HPDE6-E6E7 (cell line): ENCODE data around the gene PANX1.

Experiments used
- DNase-seq: peaks from one replicate; pipeline ENCODE4 v3.0.0; 2011; ENCODE audit warnings: missing footprints; ENCODE audit errors: extremely low spot score

Gene PANX1

GRCh38 chr11:94185416-94186084 lies 56.9 kb downstream of the PANX1 start:
- DNase-seq = no peak

- no peak for DNase-seq
Measured at GRCh38 chr11:94186342-94187203, 57.9 kb downstream of the PANX1 start.

DNA sequence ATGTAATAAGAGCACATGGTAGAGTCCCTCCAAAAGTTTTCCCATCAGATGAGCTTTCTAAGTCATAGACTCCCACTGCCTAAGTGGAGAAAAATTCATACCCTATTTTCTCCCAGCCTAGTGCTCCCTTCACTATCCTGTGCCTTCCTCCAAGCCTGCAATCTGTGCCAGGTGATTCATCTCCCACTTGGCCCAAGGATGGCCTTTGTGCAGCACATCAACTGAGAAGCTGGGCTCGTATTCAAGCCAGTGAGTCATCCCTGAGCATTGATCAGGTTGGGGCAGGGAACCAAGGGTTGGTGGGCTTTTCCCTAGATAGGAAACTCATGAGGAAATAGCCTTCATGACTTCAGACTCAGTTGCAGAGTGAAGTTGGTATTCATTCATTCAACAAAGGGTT lies 64.6 kb downstream of the PANX1 start:
- DNase-seq = peak; percentile 60

GRCh38 chr11:94194712-94195111 lies 66.1 kb downstream of the PANX1 start:
- no peak for DNase-seq

DNA sequence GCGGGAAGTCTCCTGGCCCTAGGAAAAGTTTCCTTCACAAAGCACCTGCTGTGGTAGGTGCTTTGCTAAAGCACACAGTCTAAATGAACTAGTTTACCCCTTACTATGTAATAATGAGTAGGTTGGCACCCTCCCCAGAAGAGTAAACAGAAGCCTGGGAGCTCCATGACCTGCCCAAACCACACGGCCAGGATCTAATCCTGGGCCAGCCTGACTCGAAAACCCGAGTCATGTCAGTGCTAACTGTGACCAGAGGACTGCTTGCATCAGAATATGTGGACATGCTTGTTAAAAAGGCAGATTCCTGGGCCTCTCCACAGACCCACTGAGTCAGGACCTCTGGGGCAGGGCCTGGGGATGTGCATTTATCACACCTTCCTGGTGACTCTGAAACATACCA lies 67.7 kb downstream of the PANX1 start:
- DNase-seq = no peak

DNA sequence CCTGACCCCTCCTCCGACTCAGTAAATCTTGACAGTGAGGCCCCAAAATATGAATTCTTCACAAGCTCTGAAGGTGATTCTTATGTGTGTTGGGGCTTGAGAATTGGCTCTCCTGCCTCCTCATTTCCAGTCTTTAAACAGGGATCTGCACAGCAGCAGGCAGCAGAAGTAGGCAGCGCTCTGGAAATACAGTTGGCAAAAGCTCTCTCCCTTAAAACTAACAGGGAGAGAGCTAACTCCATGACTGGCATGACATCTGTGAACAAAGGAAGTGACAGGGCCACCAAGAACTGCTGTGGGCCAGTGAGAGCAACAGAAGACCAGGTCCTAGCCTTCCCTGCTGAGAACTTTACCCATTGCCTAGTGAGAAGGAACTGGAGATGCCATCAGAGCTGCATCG lies 70.1 kb downstream of the PANX1 start:
- no peak for DNase-seq

DNA sequence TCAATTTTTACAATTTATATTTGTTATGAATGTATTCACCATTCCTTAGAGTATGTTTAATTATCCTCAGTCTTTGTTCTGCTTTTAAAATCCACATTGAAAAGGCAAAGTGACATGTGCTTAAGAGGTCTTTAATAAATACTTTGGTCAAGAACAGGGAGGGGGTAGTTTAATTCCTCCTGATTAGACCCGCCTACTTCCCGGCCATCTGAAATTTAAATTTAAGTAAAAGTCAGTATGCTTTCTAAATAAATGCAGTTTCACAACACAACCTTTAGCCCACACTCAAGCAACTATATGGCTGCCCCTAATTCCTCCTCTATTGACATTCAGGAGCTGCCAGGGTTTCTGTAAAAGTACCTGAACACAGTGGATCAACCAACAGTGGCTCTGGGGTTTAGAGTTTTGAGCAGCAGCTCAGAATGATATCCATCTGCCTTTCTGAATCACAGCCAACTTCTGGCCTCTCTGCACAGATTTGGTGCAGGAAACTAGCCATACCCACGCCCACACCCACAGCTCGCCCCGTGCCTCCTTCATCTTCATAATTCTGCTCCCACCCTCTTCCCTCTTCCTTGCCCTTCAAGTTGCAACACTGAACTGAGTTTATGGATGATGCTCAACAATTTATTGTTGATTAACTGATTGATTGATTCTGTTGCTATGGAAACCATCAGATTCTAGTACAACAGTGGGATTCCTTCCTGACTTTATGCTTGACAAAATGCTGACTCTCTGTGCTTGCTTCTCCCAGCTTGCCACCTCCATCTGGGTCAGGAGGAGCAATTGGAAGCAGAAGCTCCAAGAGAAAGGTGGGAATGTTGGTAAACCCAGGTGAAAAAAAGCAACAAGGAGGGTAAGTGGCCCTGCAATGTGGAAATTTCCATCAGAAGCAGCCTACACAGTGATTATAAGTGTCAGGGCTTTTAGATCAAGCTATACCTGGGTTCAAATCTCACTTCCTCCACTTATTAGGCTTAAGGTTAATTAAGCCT lies 70.8 kb downstream of the PANX1 start:
- no peak for DNase-seq

DNA sequence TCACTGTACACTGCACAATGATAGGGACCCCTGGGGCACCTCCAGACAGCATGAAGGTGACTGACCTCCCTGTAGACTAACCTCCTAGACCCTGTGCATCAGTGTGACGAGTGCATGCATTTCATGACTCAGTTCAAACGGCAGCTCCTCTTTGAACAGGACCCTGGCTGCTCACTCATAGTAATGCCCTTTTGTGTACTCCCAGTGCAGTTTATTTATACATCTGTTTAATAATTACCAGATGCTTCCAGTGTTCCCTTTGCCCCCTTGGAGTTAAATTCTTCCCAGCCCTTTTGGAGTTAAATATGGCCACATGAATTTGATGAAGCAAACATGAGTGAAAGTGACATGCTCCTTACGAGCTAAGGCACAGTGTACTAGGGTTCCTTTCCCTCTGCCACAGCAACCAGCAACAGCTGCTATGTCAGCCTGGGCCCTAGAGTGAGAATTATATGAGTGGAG lies 72.4 kb downstream of the PANX1 start:
- DNase-seq = no peak

DNA sequence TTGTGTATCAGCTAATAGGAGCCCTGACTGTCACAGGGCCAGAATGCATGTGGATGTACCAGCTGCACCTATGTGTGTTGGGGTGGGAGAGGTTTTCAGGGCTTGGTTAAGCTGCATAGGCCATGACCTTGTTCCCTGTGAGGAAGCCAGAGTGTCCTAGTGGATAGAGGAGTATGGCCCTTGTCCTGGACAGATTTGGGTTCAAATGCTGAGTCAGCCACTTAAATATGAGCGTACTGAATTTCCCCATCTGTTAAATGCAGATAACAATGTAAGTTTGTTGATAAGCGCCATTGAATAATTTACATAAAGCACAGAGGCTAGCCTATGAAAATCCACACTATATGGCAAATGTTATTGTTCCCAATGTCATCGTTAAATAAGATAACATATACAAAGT lies 74.4 kb downstream of the PANX1 start:
- no peak for DNase-seq

- no peak for DNase-seq
Measured at GRCh38 chr11:94211261-94211830, 82.7 kb downstream of the PANX1 start.

- DNase-seq = no peak
Measured at GRCh38 chr11:94212898-94213297, 84.3 kb downstream of the PANX1 start.

GRCh38 chr11:94217705-94218104 lies 89.1 kb downstream of the PANX1 start:
- DNase-seq = no peak

GRCh38 chr11:94218372-94218771 lies 89.7 kb downstream of the PANX1 start:
- no peak for DNase-seq

DNA sequence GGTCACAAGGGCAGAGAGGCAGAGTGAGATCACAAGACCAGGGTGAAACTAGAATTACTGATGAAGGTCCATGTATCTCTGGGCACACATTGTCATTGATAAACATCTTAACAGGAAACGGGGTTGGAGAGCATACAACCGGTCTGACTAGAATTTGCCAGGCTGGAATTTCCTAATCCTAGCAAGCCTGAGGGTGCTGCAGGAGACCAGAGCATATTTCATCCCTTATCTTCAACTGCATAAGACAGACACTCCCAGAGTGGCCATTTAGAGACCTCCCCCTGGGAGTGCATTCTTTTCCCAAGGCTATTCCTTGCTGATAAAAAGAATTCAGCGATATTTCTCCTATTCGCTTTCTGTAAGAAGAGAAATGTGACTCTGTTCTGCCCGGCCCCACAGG lies 91.1 kb downstream of the PANX1 start:
- no peak for DNase-seq

DNA sequence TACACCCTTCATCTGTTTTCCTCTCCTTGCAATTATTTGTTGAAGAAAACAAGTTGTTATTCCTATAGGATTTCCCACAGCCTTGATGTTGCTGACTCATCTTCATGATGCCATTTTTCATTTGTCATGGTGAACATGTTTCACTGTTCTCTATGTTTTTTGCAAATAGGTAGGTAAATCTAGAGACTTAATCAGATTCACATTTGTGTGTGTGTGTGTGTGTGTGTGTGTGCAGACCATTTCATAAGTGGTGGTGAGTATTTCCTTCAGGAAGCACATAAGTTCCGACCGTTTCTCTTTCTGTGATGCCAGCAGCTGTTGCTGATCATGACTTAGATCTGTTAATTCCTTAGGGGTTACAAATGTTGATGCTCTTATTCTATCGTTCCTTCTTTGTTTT lies 95.4 kb downstream of the PANX1 start:
- no peak for DNase-seq
